CD4-positive, alpha-beta T cell treated with Interleukin-1 beta for 1 hour (primary cell): Measurements from ENCODE around the gene TBX19.
A peak's percentile ranks its signal among the peaks of the same experiment; 100 is the strongest.

ENCODE experiments used
- DNase-seq, 2 donors: peaks; one replicate each; pipeline ENCODE4 v3.0.0-alpha.2; 2020 to 2022

The TBX19 gene

DNA sequence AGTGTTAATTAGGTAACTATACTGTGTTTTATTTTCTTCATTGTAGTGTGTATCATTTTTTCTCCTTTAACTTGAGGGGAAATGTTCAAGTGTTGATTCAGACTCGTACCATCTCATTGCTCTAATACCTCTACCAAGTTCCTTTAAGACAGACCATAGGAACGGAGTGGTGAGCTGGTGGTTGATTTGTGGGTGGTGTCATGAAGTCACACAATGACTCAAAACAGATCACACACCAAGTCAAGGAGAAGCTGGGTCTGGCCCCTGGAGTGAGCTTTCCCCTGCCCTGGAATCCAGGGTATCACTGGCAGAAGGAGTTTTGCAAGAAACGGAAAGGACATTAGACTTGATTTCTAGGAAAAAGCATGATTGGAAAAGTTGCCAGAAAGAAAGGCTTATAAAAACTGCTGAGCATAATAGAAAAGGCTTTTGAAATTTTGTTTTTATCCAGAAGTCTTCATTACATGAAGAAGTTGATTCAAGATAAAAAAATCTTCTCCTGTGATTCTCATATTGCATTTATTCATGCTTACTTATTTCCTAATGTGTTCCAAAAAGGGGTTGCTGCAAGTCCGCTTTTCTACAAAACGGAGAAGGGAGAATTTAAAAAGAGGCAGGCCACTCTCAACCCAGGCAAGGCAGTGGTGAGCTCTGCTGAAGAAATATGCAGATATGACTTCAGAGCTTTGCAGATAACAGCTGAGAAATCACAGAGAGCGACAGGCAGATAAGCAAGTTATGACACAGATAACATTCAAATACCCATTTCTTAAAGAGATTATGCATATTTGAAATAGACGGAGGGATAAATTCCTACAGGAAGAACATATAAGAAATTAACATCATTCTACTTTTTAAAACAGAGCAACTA, 79.7 kb downstream of the TBX19 start:
- no peak for DNase-seq

DNA sequence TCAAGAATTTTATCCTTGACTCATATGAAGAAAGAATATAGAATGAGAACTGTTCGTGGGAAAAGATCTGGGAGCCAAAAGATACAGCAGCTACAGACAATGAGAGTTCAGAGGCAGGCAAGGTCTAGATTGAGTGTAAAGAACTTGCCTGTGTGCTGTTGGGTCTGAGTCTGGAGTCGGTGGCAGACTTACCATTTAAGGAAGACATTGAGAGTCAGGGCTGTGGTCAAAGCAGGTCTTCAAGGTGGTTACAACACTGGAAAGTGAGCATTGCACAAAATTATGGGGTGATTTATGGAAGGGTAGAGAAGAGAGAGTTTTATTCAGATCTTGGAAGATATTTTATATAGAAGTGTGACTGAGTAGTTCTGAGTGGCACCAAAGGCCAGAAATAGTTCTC, 80.6 kb downstream of the TBX19 start:
- DNase-seq = no peak

DNA sequence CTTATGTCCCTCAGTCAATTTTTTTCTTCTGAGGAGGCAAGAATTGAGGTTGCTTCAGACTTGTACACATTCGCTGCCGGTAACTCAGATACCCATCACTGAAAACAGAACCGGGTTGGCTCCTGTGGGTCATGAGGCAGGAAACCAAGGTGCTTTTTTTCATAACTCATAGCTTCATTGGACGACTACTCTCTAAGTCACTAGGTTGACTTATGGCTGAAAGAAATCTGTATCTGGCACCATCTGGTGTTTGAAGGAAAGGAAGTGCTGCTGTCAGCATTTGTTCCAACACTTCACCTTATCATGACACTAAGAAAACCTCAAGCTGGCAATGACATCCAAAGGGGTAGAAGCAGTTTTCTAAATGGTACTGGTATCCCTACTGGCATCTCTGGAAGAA, 82.3 kb downstream of the TBX19 start:
- peak; percentile 59 to 81 for DNase-seq
